GM23338 (cell line): Measurements from ENCODE around the gene PRKAB2. TPM values are rescaled to one million over a fixed set of nuclear protein-coding genes. Genes with fewer than 3 reads are reported as not detected.

Source experiments
- ATAC-seq: fragments of 200-7000 bp; cut with Tn5 transposase; 3 replicates; pipeline ENCODE4 v1.9.1; 2020
- DNase-seq: peaks from one replicate; pipeline ENCODE4 v3.0.0-alpha.2; 2015; ENCODE audit warnings: low spot score
- H2AFZ ChIP-seq: fragments of 200-600 bp; sonication (generic); 2 replicates; pipeline ENCODE4 v1.8.0; 2016; ENCODE audit warnings: antibody characterized with exemption, mild to moderate bottlenecking, moderate library complexity
- H3F3A ChIP-seq: fragments of 200-600 bp; sonication (generic); replicated peaks from 2 replicates; pipeline ENCODE4 v1.8.0; 2017; ENCODE audit warnings: antibody characterized with exemption, mixed run types, low read depth
- H3K27ac ChIP-seq: fragments of 200-600 bp; sonication (generic); 2 replicates; pipeline ENCODE4 v1.6.1; 2016; ENCODE audit warnings: low read depth
- H3K27me3 ChIP-seq: fragments of 200-600 bp; sonication (generic); 2 replicates; pipeline ENCODE4 v1.8.0; 2016; ENCODE audit warnings: mild to moderate bottlenecking, mixed run types, moderate library complexity; ENCODE audit not compliant: insufficient read depth
- H3K36me3 ChIP-seq: fragments of 200-600 bp; sonication (generic); 2 replicates; pipeline ENCODE4 v1.8.0; 2016; ENCODE audit warnings: mild to moderate bottlenecking; ENCODE audit not compliant: insufficient read depth
- H3K4me1 ChIP-seq: fragments of 200-600 bp; sonication (generic); 2 replicates; pipeline ENCODE4 v1.8.0; 2016; ENCODE audit warnings: mild to moderate bottlenecking, moderate library complexity; ENCODE audit not compliant: insufficient read depth
- H3K4me2 ChIP-seq: fragments of 200-600 bp; sonication (generic); 2 replicates; pipeline ENCODE4 v1.7.1; 2017; ENCODE audit warnings: mixed run types
- H3K4me3 ChIP-seq: fragments of 200-600 bp; sonication (generic); 2 replicates; pipeline ENCODE4 v1.6.1; 2016; ENCODE audit warnings: mixed run types
- H3K79me2 ChIP-seq: fragments of 200-600 bp; sonication (generic); replicated peaks from 2 replicates; pipeline ENCODE4 v1.8.0; 2017; ENCODE audit warnings: mild to moderate bottlenecking; ENCODE audit not compliant: insufficient read depth
- H3K9me2 ChIP-seq: fragments of 200-600 bp; sonication (generic); 2 replicates; pipeline ENCODE4 v1.8.0; 2017; ENCODE audit not compliant: insufficient read depth
- H4K20me1 ChIP-seq: fragments of 200-600 bp; sonication (generic); replicated peaks from 2 replicates; pipeline ENCODE4 v1.8.0; 2017; ENCODE audit warnings: mild to moderate bottlenecking; ENCODE audit not compliant: insufficient read depth
- H3K27ac Mint-ChIP-seq: 2 replicates; pipeline ENCODE4 v1.8.0; 2020; ENCODE audit warnings: inconsistent platforms, mild to moderate bottlenecking, moderate library complexity, mixed read lengths
- H3K27me3 Mint-ChIP-seq: 3 replicates; pipeline ENCODE4 v1.8.0; 2022; ENCODE audit warnings: low read depth, mild to moderate bottlenecking, moderate library complexity, mixed read lengths, inconsistent platforms; ENCODE audit not compliant: insufficient read depth, poor library complexity
- H3K36me3 Mint-ChIP-seq: 3 replicates; pipeline ENCODE4 v1.8.0; 2021; ENCODE audit warnings: low read depth, mild to moderate bottlenecking, inconsistent platforms, moderate library complexity, mixed read lengths
- H3K4me1 Mint-ChIP-seq: 3 replicates; pipeline ENCODE4 v1.8.0; 2020; ENCODE audit warnings: mild to moderate bottlenecking, inconsistent platforms, mixed read lengths
- H3K4me3 Mint-ChIP-seq: 3 replicates; pipeline ENCODE4 v1.8.0; 2021; ENCODE audit warnings: moderate library complexity, mild to moderate bottlenecking, inconsistent platforms, mixed read lengths
- H3K9me3 Mint-ChIP-seq: 3 replicates; pipeline ENCODE4 v1.8.0; 2020; ENCODE audit warnings: moderate library complexity, mild to moderate bottlenecking, inconsistent platforms, mixed read lengths
- EZH2 ChIP-seq: fragments of 200-600 bp; sonication (generic); IDR thresholded peaks from one replicate; pipeline ENCODE4 v1.8.0; 2017; ENCODE audit warnings: antibody characterized with exemption, mild to moderate bottlenecking, low read depth; ENCODE audit not compliant: unreplicated experiment
- REST ChIP-seq: IDR thresholded peaks from one replicate; pipeline ENCODE4 v1.6.1; 2018; ENCODE audit warnings: antibody characterized with exemption; ENCODE audit not compliant: unreplicated experiment
- STAT1 ChIP-seq: IDR thresholded peaks from one replicate; pipeline ENCODE4 v1.6.1; 2016; ENCODE audit warnings: antibody characterized with exemption; ENCODE audit not compliant: unreplicated experiment
- ZNF114 ChIP-seq: fragments of 250-450 bp; sonication (Bioruptor Pico); IDR thresholded peaks from 2 replicates; pipeline ENCODE4 v1.5.0; 2020; ENCODE audit warnings: mild to moderate bottlenecking, moderate library complexity
- polyA plus RNA-seq: library from polyadenylated mRNA; unstranded; fragments of >200 nt; fragmentation: Nextera tagmentation; extraction: Ambion mirVana; gene quantifications from 2 replicates; pipeline ENCODE4 v1.2.1, GENCODE V29; 2016
- total RNA-seq: library from RNA; depleted of rRNA; stranded (reverse); fragments of >200 nt; shearing (Covaris generic); gene quantifications from 2 replicates; pipeline ENCODE4 v1.2.3, GENCODE V29; 2014
- TF ChIP-seq, protein P1 (sequence below): fragments of 250-450 bp; sonication (Bioruptor Pico); IDR thresholded peaks from 2 replicates; pipeline ENCODE4 v1.5.0; 2020; ENCODE audit warnings: mild to moderate bottlenecking, moderate library complexity

The PRKAB2 gene
- total and polyA plus RNA-seq, 2 experiments from 2014 or later, result 15.9 to 32.2 TPM

GRCh38 chr1:147156642-147157041 lies 15.6 kb downstream of the PRKAB2 start:
- no peaks in the 10 kb centered on the region for H3K9me3 Mint-ChIP-seq
- no peaks in the 10 kb centered on the region for H3F3A ChIP-seq
- no peak overlapping the region for H2AFZ ChIP-seq
- no peaks in the 10 kb centered on the region for H3K4me1 ChIP-seq
- H3K36me3 ChIP-seq, result peaks cover 43% of the 10 kb centered on the region
- H4K20me1 ChIP-seq, result peaks cover 10% of the 10 kb centered on the region; the same call in 1 of the 2 replicates
- H3K4me3 Mint-ChIP-seq, result no peak overlapping the region
- peaks cover 34% of the 10 kb centered on the region for H3K36me3 Mint-ChIP-seq
- no peaks in the 10 kb centered on the region for H3K27me3 ChIP-seq
- no peak overlapping the region for H3K27ac Mint-ChIP-seq
- TF ChIP-seq ZNF114 (CRISPR knock-in tag) (no peak), STAT1 (no peak), REST (no peak), EZH2 (no peak)
- TF ChIP-seq, protein P1, sequence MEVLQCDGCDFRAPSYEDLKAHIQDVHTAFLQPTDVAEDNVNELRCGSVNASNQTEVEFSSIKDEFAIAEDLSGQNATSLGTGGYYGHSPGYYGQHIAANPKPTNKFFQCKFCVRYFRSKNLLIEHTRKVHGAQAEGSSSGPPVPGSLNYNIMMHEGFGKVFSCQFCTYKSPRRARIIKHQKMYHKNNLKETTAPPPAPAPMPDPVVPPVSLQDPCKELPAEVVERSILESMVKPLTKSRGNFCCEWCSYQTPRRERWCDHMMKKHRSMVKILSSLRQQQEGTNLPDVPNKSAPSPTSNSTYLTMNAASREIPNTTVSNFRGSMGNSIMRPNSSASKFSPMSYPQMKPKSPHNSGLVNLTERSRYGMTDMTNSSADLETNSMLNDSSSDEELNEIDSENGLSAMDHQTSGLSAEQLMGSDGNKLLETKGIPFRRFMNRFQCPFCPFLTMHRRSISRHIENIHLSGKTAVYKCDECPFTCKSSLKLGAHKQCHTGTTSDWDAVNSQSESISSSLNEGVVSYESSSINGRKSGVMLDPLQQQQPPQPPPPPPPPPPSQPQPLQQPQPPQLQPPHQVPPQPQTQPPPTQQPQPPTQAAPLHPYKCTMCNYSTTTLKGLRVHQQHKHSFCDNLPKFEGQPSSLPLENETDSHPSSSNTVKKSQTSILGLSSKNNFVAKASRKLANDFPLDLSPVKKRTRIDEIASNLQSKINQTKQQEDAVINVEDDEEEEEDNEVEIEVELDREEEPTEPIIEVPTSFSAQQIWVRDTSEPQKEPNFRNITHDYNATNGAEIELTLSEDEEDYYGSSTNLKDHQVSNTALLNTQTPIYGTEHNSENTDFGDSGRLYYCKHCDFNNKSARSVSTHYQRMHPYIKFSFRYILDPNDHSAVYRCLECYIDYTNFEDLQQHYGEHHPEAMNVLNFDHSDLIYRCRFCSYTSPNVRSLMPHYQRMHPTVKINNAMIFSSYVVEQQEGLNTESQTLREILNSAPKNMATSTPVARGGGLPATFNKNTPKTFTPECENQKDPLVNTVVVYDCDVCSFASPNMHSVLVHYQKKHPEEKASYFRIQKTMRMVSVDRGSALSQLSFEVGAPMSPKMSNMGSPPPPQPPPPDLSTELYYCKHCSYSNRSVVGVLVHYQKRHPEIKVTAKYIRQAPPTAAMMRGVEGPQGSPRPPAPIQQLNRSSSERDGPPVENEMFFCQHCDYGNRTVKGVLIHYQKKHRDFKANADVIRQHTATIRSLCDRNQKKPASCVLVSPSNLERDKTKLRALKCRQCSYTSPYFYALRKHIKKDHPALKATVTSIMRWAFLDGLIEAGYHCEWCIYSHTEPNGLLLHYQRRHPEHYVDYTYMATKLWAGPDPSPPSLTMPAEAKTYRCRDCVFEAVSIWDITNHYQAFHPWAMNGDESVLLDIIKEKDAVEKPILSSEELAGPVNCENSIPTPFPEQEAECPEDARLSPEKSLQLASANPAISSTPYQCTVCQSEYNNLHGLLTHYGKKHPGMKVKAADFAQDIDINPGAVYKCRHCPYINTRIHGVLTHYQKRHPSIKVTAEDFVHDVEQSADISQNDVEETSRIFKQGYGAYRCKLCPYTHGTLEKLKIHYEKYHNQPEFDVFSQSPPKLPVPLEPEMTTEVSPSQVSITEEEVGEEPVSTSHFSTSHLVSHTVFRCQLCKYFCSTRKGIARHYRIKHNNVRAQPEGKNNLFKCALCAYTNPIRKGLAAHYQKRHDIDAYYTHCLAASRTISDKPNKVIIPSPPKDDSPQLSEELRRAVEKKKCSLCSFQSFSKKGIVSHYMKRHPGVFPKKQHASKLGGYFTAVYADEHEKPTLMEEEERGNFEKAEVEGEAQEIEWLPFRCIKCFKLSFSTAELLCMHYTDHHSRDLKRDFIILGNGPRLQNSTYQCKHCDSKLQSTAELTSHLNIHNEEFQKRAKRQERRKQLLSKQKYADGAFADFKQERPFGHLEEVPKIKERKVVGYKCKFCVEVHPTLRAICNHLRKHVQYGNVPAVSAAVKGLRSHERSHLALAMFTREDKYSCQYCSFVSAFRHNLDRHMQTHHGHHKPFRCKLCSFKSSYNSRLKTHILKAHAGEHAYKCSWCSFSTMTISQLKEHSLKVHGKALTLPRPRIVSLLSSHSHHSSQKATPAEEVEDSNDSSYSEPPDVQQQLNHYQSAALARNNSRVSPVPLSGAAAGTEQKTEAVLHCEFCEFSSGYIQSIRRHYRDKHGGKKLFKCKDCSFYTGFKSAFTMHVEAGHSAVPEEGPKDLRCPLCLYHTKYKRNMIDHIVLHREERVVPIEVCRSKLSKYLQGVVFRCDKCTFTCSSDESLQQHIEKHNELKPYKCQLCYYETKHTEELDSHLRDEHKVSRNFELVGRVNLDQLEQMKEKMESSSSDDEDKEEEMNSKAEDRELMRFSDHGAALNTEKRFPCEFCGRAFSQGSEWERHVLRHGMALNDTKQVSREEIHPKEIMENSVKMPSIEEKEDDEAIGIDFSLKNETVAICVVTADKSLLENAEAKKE (CRISPR knock-in tag), result no peak
- no peak overlapping the region for H3K27ac ChIP-seq
- DNase-seq (no peak), ATAC-seq (no peak)
- H3K9me2 ChIP-seq, result no peaks in the 10 kb centered on the region
- H3K4me3 ChIP-seq, result no peak overlapping the region
- no peaks in the 10 kb centered on the region for H3K79me2 ChIP-seq
- H3K27me3 Mint-ChIP-seq, result peaks cover 3% of the 10 kb centered on the region
- no peak overlapping the region for H3K4me2 ChIP-seq
- peaks cover 8% of the 10 kb centered on the region; the same call in 2 of the 3 replicates for H3K4me1 Mint-ChIP-seq
